ENCODE measurements around the gene NOTUM.
"Not testable (repeated sequence)": the region's sequence is repeated elsewhere in the genome, so short reads cannot be mapped to it uniquely, and the experiment has no call there.

NOTUM gene

DNA sequence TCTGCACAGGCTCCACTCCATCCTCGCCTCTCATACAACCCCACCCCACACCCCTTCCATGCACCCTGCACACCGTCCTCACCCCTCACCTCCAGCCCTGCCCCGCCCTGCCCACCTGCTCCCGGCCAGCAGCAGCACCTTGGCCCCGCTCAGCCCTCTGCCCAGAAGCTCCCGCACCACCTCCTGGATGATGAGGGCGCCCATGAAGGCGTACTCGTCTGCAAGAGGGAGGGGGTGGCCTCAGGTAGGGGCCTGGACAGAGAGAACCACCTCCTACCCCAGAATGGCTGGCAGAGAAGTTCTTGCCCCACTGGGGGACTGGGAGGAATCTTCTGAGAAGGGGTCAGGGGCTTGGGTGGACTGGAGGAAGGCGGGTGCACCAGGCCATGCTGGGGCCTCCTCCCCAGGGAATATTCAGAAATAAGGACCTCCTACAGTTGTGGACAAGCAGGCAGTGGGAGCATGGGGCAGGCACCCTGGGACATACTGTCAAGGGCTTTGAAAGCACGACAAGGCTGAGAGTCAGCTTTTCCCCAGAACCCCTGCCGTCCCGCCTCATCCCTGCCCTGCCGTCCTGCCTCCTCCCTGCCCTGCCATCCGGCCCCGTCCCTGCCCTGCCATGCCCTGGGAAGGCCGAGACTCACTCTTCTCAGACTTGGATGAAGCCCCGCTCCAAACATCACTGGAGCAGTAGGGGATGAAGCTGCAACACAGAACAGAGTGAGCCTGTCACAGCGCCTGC lies 3.1 kb downstream of the NOTUM start:
- no peak for DNase-seq (ENCODE audit: low spot score)

DNA sequence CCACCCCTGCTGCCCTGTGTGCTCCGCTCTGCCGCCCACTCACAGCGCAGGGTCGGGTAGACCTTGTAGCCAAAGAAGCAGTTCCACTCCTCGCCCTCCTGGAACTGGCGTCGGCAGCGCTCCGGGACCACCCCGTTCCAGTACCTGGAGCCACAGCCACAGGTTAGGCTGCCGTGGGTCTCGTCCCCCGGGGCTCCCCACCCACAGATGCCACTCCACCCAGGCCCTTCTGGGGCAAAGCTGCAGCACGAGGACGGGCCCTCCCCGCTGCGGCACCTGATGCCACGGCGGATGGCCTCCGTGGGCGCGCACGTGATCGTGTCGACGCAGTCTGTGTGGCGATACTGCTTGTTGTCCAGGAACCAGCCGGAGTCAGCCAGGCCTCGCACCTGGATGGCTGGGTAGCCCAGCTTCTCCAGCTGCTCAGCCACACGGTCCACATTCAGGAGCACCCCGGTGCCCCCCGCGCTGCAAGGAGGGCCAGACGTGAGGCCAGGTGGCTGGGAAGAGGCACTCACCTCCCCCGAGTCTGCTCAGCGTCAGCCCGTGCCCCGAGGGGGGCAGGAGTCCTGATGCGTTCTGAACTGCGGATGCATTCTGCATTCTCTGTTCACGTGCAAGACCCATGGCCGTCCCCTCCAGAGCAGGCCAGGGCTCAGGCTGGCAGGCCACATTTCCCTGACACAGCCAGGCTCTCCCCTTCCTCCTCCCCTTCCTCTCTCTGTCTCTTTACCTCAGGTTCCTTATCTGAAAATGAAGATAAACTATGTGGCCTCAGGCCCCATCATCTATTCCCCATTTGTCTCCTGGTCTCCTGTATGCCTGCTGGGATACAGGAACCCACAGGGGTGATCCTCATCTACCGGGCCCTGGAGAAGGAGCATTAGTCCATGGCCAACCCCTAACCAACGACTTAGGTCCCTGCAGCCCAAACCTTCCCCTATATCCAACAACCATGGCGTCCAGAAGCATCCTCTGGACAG lies 4.1 kb downstream of the NOTUM start:
- DNase-seq (ENCODE audit: low spot score), result no peak

DNA sequence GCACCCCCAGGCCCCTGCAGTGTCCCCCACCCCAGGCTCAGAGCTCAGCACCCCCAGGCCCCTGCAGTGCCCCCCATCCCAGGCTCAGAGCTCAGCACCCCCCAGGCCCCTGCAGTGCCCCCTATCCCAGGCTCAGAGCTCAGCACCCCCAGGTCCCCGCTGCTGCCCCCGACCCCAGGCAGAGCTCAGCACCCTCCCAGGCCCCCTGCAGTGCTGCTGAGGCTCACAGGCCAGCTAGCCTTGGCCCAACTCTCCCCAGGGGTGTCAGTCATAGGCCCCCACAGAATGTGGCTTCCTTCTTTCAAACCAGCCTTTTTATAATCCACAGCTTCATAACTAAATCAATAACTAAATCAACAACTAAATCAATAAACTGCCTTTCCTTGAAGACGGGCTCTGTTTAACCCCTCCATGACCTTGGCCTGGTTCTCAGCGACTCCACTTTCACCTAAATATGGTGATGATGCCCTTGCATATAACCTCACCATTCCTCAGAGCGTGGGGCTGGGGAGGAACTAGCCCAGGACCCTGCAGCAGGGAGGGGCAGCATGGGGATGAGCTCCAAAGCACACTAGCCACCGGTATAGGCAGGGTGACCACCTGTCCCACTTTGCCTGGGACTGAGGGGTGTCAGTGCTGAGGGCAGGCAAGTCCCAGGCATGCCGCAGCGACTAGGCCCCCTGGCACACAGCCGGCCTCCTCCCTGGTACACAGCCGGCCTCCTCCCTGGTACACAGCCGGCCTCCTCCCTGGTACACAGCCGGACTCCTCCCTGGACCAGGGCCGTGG lies 5.0 kb downstream of the NOTUM start:
- DNase-seq (ENCODE audit: low spot score), result no peak

DNA sequence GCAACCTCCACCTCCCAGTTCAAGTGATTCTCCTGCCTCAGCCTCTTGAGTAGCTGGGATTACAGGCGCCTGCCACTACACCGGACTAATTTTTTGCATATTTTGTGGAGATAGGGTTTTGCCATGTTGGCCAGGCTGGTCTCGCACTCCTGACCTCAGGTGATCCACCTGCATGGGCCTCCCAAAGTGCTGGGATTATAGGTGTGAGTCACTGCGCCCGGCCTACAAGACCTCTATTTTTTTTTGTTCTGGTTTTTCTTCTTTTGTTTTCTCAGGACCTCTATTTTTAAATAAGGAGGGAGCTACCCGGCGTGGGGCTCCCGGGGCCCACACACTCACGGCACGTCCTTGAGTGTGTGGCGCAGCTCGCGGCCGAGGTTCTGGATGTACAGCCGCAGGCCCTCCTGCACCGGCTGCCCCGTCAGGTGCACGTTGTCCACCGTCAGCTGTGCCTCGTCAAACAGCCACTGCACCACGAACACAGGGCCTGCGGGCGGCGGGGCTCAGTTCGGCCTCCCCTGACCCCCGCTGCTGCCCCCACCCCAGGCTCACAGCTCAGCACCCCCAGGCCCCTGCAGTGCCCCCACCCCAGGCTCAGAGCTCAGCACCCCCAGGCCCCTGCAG lies 5.8 kb downstream of the NOTUM start:
- no peak for DNase-seq (ENCODE audit: low spot score)

DNA sequence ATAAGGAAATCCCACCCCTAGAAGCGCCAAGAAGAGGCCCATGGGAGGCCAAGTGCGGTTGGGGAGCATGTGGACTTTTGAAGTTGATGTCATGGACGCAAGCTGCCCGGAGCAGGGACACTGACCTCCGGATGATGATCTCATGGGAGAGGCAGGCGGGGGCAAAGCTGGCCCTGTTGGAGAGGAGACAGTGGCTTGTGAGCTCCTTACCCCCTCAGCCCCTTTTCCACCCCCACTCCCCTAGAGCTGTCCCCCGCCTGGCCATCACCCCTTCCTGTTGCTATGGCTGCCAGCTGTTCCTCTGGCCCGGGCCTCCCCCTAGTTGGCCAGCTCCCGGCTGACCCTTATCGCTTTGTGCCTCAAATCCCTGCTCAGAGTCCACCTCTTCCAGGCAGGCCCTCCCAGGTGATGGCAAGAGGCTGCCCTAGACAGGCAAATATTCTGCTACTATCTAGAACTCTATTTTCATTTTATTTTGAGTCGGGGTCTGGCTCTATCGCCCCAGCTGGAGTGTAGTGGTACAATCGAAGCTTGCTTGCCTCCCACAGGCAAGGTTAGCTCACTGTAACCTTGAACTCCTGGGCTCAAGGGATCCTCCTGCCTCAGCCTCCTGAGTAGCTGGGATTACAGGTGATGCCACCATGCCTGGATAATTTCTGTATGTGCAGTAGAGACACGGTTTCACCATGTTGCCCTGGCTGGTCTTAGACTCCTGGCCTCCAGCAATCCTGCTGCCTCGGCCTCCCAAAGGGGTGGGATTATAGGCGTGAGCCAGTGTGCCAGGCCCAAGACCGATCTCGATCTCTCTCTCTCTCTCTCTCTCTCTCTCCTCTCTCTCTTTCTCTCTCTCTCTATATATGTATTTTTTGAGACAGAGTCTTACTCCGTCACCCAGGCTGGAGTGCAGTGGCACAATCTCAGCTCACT lies 6.6 kb downstream of the NOTUM start:
- DNase-seq (ENCODE audit: low spot score), result no peak

DNA sequence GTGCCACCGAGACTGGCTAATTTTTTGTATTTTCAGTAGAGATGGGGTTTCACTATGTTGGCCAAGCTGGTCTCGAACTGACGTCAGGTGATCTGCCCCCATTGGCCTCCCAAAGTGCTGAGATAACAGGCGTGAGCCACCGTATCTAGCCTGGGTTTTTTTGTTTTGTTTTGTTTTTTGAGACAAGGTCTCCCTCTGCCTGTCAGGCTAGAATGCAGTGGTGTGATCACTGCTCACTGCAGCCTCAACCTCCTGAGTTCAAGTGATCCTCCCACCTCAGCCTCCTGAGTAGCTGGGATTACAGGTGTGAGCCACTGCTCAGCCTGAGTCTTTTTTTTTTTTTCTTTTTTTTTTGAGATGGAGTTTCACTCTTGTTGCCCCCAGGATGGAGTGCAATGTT lies 7.5 kb downstream of the NOTUM start:
- not testable (repeated sequence) for DNase-seq (ENCODE audit: low spot score)

DNA sequence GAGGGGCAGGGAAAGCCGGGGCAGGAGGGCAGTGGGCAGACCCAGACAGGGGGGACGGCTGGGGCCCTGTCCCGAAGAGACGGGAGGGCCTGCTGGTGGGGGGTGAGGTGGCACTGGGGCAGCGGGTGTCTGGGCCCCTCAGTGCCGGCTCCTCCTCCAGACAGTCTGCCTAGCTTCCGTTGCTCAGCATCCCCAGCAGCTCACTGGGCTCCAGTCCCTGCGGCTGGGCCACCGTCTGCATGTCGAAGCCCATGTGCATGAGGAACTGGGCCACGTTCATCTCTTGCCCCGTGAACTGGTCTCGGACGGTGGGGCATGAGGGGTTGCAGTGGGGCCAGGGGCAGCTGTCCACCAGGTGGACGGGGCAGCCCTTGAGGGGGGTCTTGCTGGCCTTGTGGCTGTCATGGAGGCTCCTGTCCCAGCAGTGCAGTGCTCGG lies 8.2 kb downstream of the NOTUM start:
- no peak for DNase-seq (ENCODE audit: low spot score)

DNA sequence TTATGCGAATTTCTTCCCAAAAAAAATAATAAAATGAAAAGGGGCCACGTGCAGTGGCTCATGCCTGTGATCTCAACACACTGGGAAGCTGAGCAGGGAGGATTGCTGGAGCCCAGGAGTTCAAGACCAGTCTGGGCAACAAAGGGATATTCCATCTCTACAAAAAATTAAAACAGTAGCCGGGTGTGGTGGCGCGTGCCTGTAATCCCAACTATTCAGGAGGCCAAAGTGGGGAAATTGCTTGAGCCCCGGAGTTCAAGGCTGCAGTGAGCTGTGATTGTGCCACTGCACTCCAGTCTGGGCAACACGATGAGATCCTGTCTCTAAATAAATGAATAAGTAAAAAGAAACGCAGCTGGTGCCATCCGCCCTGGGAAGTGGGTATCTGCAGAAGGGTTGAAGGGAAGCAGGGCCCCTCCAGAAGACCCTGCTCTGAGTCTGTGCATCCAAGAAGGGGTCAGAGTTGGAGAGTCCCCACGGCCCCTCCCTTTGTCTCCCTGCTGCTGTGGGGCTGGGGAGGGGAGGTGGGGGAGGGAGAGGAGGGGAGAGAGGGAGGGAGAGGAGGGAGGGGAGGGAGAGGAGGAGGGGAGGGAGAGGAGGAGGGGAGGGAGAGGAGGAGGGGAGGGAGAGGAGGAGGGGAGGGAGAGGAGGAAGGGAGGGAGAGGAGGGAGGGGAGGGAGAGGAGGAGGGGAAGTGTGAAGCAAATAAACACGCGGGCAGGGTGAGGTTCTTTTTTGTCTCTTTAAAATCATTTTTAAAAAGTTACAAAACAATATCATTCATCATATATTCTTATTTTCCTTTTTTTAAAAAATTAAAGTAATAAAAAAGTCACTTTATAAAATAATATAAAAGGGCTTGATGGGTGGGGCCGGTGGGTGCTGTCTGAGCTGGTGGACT lies 9.0 kb downstream of the NOTUM start:
- DNase-seq (ENCODE audit: low spot score), result no peak

DNA sequence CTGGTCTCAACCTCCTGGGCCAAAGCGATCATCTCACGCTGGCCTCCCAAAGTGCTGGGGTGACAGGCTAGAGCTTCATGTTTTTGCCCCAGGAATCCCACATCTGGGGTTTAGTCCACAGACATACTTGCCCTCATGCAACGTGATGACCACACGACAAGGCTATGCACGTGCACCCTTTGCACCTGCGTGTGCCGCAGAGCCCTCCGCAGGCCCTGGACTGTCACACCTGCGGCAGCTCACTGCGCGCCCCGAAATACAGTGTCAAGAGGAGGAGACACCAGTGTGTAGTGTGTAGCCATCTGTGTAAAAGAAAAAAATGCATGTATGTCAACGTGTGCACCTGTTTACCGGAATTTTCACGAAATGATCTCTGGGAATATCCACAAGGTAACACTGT lies 10.5 kb downstream of the NOTUM start:
- DNase-seq (ENCODE audit: low spot score), result no peak

DNA sequence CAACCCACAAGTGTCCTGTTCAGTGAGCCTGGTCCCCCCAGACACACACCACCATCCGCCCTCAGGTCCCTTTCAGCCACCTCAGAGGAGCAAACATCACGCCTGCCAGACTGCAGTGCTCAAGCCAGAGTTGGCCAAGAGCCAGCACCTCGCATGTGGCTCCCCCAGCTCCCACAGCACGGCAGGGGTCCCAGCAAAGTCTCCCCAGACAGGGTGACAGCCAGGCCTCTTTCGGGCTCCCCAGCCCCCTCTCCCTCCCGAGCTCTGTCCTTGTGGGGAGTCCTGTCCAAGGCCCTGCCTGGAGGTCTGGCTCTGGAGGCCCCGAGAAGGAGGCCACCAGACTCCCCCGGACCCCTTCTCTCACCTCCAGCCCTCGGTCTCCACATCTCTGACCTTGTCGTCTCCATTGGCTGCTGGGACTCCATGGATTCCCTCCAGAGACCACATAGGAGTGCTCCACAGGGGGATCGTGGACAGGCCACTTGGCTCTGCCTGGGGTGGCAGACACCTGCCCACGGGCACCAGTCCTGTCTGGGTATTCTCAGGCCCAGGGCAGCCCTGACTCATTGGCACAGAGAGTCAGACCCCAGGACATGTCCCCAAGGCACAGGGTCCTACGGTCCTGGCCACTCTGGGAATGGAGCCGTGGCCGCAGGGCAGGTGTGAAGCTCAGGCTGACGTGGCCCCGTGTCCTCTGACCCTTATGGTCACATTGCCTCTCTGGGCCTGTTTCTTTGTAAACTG lies 12.2 kb downstream of the NOTUM start:
- no peak for DNase-seq (ENCODE audit: low spot score)

DNA sequence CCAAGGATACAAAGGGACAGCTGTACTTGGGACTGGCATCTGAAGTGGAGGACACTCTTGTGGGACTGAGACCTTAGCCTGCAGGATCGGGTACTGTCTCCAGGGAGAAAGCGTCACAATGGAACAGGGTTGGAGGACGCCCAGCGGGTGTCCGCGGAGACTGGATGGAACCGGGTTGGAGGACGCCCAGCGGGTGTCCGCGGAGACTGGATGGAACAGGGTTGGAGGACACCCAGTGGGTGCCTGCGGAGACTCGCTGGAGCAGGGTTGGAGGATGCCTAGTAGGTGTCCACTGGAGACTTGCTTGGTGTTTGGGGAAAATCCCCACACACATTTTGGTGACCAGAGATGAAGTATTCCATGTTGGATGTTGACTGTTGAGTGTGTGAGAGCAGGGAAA lies 13.8 kb downstream of the NOTUM start, which contains the start of gene MYADML2:
TSS of gene MYADML2 (minus strand) at position 45 of the 400 bp plus-strand sequence. CDS start 5,492 bp downstream, outside the sequence.
- DNase-seq (ENCODE audit: low spot score), result no peak

DNA sequence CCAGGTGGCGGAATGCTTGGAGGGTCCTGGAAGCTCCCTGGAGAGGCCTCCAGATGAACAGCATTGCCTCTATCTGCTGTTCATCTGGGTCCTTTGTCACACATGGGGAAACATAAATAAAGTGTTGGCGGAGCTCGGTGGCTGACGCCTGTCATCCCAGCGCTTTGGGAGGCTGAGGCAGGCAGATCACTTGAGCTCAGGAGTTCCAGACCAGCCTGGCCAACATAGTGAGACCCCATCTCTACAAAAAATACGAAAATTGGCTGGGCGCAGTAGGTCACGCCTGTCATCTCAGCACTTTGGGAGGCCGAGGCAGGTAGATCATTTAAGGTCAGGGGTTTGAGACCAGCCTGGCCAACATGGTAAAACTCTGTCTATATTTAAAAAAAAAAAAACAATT lies 16.1 kb downstream of the NOTUM start:
- DNase-seq (ENCODE audit: low spot score), result no peak

DNA sequence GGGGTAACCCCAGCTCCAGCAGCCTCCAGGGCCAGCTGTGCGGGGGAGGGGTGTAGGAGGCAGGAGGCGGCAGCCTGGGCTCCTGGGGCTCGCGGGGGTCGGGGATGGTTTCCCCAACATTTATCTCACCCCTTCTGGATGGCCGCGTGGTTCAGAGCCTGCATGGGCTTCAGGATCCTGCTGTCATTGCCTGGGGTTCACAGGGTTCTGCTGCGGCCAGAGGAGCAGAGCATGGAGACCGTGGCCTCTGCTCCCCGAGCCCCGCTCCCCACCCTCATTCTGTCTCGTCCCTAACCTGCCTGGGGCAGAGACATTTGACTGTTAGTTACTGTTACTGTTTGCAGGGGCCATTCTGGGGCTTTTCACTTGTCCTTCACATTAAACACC lies 18.8 kb downstream of the NOTUM start:
- DNase-seq (ENCODE audit: low spot score), result no peak

DNA sequence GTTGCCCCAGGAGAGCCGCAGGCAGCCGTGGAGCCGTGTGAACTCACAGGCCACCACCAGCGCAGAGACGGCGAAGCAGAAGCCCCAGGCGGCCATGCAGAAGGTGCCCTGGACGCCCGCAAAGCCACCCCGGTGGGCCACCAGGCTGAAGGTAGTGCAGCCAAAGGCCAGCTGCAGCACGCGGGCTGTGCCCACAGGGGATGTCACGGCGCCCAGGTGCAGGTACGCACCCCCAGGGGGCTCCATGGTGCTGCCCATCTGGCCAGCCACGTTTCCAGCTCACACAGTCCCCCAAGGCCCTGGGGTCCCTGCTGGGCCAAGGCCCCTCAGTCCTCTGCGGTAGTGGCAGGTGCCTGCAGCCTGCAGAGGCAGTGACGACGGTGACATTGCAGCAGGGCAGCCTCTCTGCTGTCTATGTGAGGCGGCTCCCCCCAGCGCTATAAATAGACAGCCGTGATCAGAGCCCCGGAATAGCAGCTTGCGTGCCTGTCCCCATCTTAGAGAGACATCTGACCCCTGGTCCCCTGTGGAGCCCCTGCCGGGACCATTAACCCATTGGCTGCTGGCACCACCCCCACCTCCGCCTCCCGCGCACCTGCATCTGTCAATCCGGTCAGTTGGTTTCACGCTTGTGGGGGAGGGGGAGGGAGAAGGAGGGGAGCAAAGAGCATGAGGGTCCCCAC lies 19.4 kb downstream of the NOTUM start:
- DNase-seq (ENCODE audit: low spot score), result no peak

DNA sequence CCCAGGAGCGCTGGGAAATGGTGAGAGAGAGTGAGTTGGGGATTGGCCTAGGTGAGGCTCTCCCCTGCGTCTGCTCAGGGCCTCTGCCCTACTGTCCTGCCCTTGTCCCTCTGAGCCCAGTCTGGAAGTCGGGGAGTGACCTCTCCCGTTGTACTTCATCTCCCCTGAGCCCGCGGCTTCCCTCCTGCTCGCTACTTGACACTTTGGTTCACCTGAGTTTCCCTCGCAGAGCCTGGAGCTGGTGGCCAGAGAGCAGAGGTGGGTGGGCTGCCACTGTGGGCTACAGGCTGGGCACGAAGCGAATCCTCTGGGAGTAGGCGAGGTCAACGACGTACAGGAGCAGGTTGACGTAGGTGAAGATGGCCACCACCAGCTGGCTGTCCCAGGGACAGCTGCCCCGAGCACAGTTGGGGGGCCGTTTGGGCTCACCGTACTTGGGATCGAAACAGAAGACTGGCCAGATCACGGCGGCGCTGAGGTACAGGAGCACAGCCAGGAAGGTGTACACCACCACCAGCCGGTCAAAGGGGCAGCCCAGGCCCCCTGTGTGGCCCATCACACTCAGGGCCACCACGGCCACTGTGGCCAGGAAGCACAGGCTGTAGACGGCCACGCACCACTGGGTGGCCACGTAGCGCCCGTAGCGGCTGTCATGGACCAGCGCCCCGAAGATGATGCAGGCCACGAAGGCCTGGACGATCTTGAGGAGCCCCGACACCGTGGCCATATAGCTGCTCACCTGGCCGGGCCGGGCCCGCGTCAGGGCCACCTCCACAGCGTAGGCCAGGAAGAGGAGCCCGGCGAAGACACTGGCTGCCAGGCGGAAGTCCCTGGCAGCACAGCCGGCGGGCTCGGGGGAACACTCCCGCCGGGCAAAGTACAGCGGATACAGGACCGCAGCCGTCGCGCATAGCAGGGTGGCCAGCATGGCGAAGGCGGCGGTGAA lies 20.2 kb downstream of the NOTUM start:
- DNase-seq (ENCODE audit: low spot score), result no peak

DNA sequence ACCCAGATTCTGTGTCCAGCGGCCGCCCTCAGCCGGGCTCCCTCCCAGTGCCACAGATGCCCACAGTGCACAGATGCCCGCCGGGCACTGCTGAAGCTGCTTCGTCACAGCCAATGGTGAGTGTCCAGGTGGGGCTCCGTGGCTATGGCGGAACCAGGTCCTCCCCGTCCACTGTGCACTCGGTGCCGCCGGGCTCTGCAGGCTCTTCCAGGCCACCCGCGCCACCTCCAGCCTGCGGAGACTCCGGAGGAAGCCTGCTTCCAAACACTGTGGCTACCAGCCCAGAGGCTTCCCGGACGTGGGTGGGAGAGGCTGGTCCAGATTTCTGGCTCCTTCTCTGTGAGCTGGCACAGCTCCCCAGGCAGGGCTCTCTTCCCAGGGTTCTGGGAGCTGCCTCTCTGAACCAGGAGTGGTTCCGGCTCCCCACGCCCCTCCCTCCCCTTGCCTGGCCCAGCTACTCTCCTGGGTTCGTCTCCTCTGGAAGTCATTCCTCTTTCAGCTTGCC lies 21.1 kb downstream of the NOTUM start:
- DNase-seq (ENCODE audit: low spot score), result peak; percentile 64

DNA sequence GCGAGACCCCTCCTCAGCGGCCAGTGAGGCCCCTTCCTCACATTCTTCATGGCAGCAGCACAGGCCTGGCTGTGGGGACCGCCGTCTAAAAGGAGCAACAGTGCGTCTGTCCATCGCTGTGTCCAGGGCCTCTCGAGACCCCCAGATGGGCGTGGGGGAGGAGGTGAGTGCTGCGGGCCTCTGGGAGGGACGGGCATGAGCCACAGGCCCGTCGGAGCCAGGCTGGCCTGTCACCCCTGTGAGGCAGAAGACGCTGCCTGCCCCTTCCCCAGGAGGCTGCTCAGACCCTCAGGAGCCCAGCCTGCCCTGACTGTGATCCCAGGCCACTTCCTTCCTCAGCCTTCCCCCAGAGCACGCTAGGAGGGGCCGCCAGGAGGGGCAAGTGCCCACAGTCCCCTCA lies 21.8 kb downstream of the NOTUM start:
- DNase-seq (ENCODE audit: low spot score), result no peak
